GM23248 (cell line): ENCODE results near the gene PHEX.

Experiments
- EZH2 ChIP-seq: fragments of 200-600 bp; sonication (generic); IDR thresholded peaks from 2 replicates; pipeline ENCODE4 v1.6.1; 2018; ENCODE audit warnings: antibody characterized with exemption, mild to moderate bottlenecking; ENCODE audit not compliant: insufficient read depth, poor library complexity, severe bottlenecking
- EZH2phosphoT487 ChIP-seq: fragments of 200-600 bp; sonication (generic); IDR thresholded peaks from 2 replicates; pipeline ENCODE4 v1.6.1; 2018; ENCODE audit warnings: antibody characterized with exemption, moderate library complexity, mild to moderate bottlenecking, low read depth; ENCODE audit not compliant: insufficient read depth

DNA sequence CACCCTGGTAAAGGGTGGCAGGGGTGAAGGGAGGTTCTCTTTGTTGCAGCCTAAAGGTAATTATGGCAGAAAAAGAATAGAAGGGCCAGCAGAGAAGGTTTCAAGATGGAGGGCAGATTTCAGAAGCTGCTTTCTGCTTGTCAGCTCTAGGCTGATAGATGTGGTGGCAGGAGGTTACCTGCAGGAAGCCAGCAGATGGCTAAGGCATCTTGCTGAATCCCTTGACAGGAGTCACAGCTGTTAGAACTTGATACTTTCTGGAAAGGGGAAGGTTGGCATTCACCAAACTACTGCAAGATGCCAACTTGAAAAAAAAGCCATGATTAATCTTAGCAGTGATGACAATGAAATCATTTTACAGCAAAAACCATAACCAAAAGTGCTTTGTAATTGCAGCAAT lies 171.1 kb downstream of the PHEX start:
- no peak for TF ChIP-seq EZH2phosphoT487
- no peak for TF ChIP-seq EZH2
